ENCODE measurements around the gene DNAH14. TPM values are rescaled to one million over a fixed set of nuclear protein-coding genes. Genes with fewer than 3 reads are reported as not detected.

DNAH14 gene
- total and polyA plus RNA-seq, 2 of the 8 experiments (the other 6 are each of a cell fraction or from before 2014, with no cell fraction given): 8.4 to 40.7 TPM

DNA sequence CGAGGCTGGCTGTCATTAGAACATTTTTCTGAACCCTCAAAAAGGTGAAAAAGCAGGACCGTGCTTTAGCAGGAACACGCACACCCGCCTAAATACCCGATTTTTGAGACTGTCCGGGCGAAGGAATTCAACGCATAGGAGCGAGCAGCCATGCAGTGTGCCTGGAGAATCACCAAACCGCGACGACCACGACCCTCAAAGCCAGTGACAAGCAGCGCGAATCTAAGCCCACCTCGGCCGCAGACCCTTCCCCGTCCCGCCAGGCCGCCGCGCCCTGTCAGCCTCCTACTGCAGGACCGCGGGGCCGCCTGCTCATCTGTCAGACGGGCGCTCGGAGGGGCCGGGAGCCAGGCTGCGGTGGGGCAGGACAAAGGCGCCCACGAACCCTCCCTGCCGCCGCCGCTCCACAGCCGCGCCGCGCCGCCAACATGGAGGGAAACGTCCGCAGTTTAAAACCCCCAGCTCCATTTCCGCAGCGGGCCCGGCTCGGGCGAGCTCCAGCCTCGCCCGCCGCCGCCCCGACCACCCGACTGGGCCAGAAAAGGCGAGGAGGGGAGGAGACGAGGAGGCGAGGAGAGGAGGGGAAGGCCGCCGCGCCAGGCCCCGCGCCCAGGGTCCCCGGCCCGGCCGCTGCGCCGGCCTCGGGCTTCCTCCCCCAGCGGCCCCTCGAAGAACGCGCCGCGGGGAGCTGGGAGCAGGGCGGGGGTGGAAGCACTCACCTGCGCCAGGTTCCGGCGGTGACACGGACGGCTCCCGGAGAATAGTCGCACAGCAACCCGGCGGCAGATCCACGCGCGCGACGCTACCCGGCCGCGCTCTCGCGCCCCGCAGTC lies 498.0 kb downstream of the DNAH14 start, which contains the start of gene LBR:
Gene LBR, minus strand, starts transcription at position 804 of the 833 bp plus-strand sequence. CDS start 3,963 bp downstream, outside the sequence.
- peak within 1 kb of the TSS; percentile 70; the same call in 1 of the 2 replicates for H3K27ac ChIP-seq (ENCODE audit: low read depth, low read length)
- peak within 1 kb of the TSS; percentile 85 for H2BK120ac ChIP-seq (replicated peaks; ENCODE audit: low read depth, low read length)
- no peak within 1 kb of the TSS for H3K14ac ChIP-seq (ENCODE audit: insufficient read length)
- peaks cover 6% of the 10 kb centered on the region; the same call in 1 of the 2 replicates for H3K79me1 ChIP-seq (ENCODE audit: low read depth, low read length)
- 1% methylated on average over 52 of the region's 94 CpGs; no CpG with 5 or more reads in 1 of the 2 experiments for WGBS, 2 experiments (ENCODE audit: extremely low coverage in 1 of 2, insufficient coverage in 1 of 2, insufficient read length in 1 of 2, insufficient replicate concordance in 2 of 2, low coverage in 1 of 2, low lambda C conversion rate in 2 of 2, missing lambda C conversion rate in 1 of 2)
- H3K23me2 ChIP-seq (ENCODE audit: low read depth, low read length): peaks cover 11% of the 10 kb centered on the region
- no peak within 1 kb of the TSS for H2BK20ac ChIP-seq (ENCODE audit: low read length)
- H3K4me3 ChIP-seq (ENCODE audit: extremely low read depth in 1 of 4, insufficient read depth in 2 of 4, low read depth in 3 of 4, low read length in 4 of 4): peak within 1 kb of the TSS; percentile 63 to 91 (median 84)
- H2BK12ac ChIP-seq (ENCODE audit: low read depth, low read length): peak within 1 kb of the TSS; percentile 98
- ChIA-PET POLR2A (ENCODE audit: partially characterized antibody) (interaction anchor here (0.9 to 1.6 kb wide), 3 partner anchors 9 to 49 kb away, joined by 3 to 5 read pairs (median 5); no protein-coding TSS in a partner anchor), CTCF (ENCODE audit: partially characterized antibody) (interaction anchor here (3.7 to 5.0 kb wide), 2 partner anchors 13 to 14 kb away, joined by 15 to 17 read pairs; no protein-coding TSS in a partner anchor)
- 0 out of 2 replicates have a peak within 1 kb of the TSS, but pooled peaks have one; percentile 26 for H2AK5ac ChIP-seq (ENCODE audit: low read depth, low read length)
- peaks cover 0 to 3% (median 1%) of the 10 kb centered on the region in 4 experiments; a peak in 2 of 7 replicates for H3K27me3 ChIP-seq (replicated peaks in 1 of 4; ENCODE audit: control insufficient read depth in 3 of 4, extremely low read depth in 1 of 4, insufficient read depth in 3 of 4, low read length in 3 of 4)
- H3K9me3 ChIP-seq (ENCODE audit: insufficient read depth in 2 of 2, low read depth in 1 of 2, low read length in 1 of 2): peaks cover 0 to 10% of the 10 kb centered on the region in 2 experiments; a peak in 3 of 4 replicates
- peak within 1 kb of the TSS; percentile 30; the same call in 1 of the 2 replicates for H2BK5ac ChIP-seq (ENCODE audit: low read depth, low read length)
- FAIRE-seq (no peak), DNase-seq (ENCODE audit: low read depth in 1 of 2, low spot score in 2 of 2) (no peak)
- 0 out of 8 replicates have a peak, but pooled peaks cover 0 to 5% (median 0%) of the 10 kb centered on the region in 4 experiments for H3K36me3 ChIP-seq (ENCODE audit: control insufficient read depth in 2 of 4, insufficient read depth in 4 of 4, low read length in 3 of 4)
- peak within 1 kb of the TSS; percentile 58; the same call in 1 of the 2 replicates for H2AFZ ChIP-seq (ENCODE audit: low read length)
- peak within 1 kb of the TSS; percentile 91 for H3K56ac ChIP-seq (replicated peaks; ENCODE audit: insufficient read length, low read depth, low read length)
- peak within 1 kb of the TSS; percentile 75 to 84 (median 78) for H3K9ac ChIP-seq (replicated peaks in 1 of 4; ENCODE audit: extremely low read depth in 1 of 4, low read depth in 3 of 4, low read length in 3 of 4)
- peak within 1 kb of the TSS; percentile 96 for H3K18ac ChIP-seq (ENCODE audit: extremely low read depth, low read length)
- peak within 1 kb of the TSS; percentile 88 for H4K8ac ChIP-seq (ENCODE audit: extremely low read depth, insufficient read depth, low read length)
- no peak within 1 kb of the TSS for H3K23ac ChIP-seq (ENCODE audit: insufficient read length)
- H4K5ac ChIP-seq (ENCODE audit: insufficient read length, low read depth, low read length): peak within 1 kb of the TSS; percentile 92
- peak within 1 kb of the TSS; percentile 73; the same call in 1 of the 2 replicates for H2BK15ac ChIP-seq (ENCODE audit: low read length)
- H3K4me1 ChIP-seq (replicated peaks in 1 of 4; ENCODE audit: control insufficient read depth in 3 of 4, insufficient read depth in 4 of 4, low read length in 3 of 4): peaks cover 3 to 13% (median 12%) of the 10 kb centered on the region in 4 experiments
- no peak within 1 kb of the TSS for H3K4ac ChIP-seq (replicated peaks; ENCODE audit: insufficient read length, low read depth, low read length)
- H3K79me2 ChIP-seq (ENCODE audit: control insufficient read depth in 1 of 2, insufficient read depth in 2 of 2, low read length in 2 of 2): peaks cover 13 to 48% of the 10 kb centered on the region in 2 experiments
- peaks cover 6 to 22% of the 10 kb centered on the region in 2 experiments for H4K20me1 ChIP-seq (replicated peaks in 1 of 2; ENCODE audit: control insufficient read depth in 1 of 2, insufficient read depth in 2 of 2, low read length in 2 of 2)
- H4K91ac ChIP-seq (replicated peaks; ENCODE audit: insufficient read length, low read length): peak within 1 kb of the TSS; percentile 61
- H3K4me2 ChIP-seq (ENCODE audit: insufficient read depth in 1 of 2, low read depth in 2 of 2, low read length in 2 of 2): peak within 1 kb of the TSS; percentile 85 to 89
- no peak for TF ChIP-seq POU5F1 (IDR thresholded peaks at IDR 0.05; ENCODE audit: low read depth, low read length)
- TF ChIP-seq PHF8 (conservative IDR thresholded peaks at IDR 0.05; ENCODE audit: low read depth, low read length): peak; percentile 62
- TF ChIP-seq CREB1 (IDR thresholded peaks at IDR 0.05): peak; percentile 29; the same call in 1 of the 2 replicates
- TF ChIP-seq RNF2 (IDR thresholded peaks at IDR 0.05; ENCODE audit: borderline replicate concordance, low read depth, low read length, missing control alignments, poor library complexity, severe bottlenecking): no peak
- no peak for TF ChIP-seq SP4 (IDR thresholded peaks at IDR 0.05; ENCODE audit: low read length)
- TF ChIP-seq YY1 (IDR thresholded peaks at IDR 0.05; ENCODE audit: low read depth, low read length): no peak

Measured in H1 (cell line).